HG02938 (cell line): ENCODE results near the gene RHCG.

ENCODE experiments used
- ATAC-seq: cut with Tn5 transposase; IDR thresholded peaks from one replicate; pipeline ENCODE4 v1.9.1; 2021; ENCODE audit warnings: mild to moderate bottlenecking, moderate library complexity; ENCODE audit not compliant: unreplicated experiment

The RHCG gene

DNA sequence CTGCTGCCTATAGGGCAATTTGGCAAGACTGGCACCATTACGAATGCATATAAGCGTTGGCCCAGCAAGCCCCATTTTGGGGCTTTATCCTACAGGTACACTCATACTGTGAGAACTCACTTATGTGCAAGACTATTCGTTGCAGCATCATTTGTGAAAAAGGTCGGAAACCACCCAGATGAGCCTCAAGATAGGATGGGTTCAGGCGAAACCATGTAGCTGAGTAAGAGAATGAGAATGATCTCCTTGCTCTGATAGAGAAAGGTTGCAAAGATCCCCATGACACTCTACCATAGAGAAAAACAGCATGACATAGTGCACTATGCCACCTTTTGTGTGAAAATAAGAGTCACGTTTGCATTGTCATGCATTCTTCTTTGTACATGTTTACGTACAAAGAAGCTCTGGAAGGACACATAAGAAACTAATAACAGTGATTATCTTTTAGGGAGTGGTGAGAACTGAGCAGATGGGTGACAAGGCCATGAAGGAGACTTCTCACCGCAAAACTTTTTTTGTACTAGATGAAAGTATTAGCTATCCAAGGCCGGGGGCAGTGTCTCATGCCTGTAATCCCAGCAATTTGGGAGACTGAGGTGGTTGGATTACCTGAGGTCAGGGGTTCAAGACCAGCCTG lies 50.0 kb downstream of the RHCG start:
- ATAC-seq = no peak

DNA sequence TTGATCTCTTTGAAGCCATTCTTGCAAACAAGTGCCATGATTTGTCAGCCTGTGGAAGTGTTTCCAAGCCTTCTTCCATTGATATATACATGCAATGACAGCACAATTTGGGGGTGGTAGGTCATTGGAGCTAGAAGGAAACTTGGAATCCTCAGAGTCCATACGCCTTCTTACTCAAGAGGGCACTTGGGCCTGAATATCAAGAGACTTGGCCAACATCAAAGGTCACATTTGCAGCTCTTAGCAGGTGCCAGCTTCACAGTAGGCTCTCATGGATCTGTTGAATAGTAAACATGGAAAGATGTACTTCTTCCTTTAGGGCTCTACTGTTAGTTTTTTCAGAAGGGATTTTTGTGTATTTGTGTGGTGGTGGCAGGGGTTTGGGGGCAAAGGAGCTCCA lies 50.9 kb downstream of the RHCG start:
- no peak for ATAC-seq

DNA sequence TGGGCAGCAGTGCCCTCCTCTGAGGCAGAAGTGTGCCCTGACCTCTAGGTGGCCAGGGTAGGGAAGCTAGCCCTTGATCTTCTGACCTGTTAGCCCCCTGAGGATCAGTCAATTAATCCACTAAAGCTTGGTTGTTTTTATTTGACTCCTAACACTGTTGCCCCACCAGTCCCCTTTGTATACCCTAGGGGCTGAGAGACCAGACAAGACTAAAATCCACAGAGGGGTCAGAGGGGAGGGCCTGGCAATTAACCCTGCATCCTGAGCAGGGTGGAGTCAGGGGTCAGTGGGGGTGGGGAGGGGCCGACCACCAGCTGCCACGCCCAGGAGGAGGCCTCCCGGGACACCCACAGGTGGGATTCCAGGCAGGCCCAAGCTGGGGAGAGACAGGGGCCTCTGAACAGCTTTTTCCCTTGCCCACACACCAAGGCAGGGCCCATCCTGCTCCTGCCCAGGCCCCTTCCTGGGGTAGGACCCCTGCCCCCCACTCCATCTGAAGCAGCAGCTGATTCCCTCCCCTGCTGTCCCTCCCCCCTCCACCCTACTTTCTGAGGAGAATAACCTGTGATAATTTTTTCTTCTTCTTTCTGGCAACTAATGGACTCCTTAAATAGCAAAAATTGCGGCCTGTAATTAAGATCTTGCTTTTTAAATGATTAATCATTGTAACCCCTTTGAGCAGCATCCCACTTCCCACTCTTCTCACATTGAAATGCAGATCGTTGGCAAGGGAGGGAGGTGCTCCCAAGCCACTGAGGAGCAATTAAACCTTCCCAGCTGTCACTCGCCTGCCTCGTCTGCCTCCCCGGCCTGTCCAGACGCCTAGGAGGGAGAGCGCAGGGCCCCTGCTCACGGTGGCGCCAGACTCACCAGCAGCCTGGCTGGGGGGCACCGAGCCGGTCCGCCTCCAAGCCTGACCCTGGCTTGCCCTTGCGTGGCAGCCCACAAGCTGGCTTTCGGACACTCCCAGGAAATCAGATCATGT lies 51.9 kb downstream of the RHCG start:
- no peak for ATAC-seq

DNA sequence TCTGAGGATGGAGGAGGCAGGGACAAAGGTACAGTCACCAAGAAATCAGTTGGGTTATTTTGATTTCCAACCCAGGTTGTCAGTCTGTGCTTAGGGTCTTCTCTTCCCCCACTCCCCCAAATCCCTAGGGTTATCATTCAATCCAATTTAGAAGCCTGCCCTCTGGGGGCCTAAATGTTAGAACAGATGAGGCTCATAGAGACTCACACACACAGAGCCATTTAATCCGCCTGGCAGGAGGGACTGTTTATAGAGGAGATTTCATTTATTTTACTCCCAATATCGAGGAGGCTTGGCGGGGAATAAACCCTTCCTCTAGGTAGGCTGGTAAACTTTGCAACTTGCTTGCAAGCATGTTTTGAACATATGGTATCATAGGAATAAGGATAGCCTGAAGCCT lies 52.8 kb downstream of the RHCG start:
- ATAC-seq = no peak

DNA sequence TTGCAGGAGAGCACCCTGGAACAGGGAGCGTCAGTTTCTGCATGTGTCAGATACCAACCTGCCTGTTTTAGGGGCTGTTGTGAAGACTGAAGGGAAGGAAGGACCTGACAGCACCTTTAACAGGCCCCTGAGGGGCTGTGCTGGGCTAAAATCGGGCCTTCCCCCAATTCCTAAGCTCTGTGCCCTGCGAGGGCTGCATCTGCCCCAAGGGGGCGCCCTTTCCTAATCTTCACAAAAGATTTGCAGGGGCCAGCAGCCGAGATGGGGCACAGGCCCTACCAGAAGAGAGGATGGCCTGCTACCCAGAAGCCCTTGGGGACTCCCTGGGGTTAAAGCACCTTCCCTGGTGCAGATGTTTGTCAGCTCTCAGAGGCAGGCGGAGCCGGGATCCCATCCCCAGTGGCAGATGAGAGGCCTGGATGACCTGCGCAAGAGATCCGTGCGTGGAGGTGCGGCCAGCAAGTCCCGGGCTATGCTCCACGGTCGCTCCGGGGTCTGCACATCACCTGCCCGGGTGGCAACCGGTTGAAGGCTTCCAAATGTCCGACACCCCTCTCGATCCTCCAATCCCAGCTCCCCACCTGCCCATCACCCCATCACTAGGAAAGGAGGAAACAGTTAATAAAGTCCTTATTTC lies 53.6 kb downstream of the RHCG start:
- no peak for ATAC-seq

DNA sequence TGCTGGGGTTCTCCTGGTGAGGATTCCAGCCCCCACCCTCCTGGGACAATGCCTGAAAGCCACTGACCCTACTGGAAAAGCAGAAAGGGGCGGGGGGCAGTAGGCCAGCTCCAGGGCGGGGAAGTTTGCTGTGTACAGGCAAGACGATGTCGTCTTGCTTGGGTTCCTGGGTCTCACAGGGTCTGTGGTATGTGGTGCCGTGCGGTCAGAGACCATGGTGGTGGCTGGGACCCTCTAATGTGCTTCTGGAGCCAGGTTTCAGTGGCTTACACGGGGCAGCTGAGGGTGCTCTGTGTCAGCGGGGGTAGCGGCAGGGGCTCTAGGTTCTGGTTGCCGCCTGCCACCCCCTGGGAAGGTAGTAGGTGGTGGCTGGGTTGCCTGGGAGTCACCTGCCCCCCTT lies 54.2 kb downstream of the RHCG start:
- ATAC-seq = no peak

DNA sequence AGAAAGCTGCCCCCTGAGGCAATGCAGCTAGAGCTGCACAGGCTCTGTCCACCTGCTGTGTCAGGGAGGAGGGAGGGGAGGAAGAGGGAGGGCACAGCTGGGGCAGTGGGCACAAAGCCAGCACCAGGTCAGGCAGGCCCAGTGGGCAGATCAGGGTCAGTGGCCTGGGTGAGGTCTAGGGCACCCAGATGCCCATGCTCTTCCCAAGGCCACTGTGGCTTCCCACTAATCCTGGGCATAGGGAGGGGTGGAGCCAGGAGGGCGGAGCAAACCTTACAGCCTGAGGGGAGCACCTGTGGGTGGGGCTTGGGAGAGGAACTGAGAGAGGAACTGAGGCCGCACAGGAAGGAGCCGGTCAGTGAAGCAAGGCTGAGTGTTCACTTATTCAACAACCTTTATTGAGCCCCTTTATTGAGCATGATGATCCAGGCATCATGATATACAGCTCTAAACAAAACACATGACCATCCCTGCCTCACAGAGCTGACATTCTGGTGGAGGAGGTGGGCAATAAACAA lies 55.0 kb downstream of the RHCG start:
- peak; percentile 99 for ATAC-seq

DNA sequence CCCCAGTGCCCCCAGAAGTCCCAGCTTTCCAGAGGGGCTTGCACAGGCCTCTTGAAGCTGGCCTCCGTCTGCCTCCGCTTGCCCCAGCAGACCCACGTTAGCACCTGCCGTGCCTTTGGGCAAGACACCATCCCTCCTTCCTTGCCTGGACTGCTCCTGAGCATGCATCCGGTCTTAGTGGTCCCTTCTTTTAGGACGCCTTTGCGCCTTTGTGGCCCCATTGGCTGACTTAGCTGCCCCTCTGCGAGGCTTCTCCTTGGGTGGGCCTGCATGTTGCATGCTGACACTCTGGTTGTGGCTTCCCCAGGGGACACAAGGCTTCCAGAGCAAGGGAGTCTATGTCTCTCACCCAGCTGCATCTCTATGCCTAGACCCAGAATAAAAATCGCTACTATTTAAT lies 56.6 kb downstream of the RHCG start:
- ATAC-seq = no peak

DNA sequence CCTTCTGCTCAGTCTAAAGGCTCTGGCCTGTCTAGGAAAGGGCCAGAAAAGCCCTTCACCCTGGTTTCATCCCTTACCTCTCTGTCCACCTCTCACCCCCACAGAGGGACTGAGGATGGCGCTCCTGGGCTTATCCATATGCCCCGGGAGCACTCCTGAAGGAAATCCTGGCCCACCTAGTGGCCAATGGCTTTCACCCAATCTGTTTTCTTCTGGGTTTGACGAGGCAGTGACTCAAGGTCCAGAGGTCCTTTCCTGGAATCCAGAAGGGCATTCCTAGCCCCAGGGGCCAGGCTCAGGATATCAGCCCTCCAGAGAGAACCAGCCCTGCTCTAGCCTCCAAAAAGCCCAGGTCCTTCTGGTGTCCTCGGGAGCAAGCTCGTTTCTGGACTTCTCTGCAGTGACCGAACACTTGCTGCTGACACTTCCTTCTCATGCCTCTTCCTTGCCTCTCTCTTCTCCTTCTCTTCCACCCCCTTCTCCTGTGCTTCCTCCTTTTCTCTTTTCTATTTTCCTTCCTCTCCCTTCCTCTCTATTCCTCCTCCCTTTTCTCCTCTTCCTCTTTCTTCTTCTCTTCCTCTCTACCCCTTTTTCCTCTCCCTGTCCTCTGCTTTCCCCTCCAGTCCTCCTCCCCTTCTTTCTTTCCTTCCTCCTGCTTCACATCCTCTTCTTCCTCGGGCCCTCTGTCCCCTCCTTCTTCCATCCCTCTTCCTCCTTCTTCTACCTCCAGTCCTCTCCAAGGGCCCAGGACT lies 59.6 kb downstream of the RHCG start:
- no peak for ATAC-seq

DNA sequence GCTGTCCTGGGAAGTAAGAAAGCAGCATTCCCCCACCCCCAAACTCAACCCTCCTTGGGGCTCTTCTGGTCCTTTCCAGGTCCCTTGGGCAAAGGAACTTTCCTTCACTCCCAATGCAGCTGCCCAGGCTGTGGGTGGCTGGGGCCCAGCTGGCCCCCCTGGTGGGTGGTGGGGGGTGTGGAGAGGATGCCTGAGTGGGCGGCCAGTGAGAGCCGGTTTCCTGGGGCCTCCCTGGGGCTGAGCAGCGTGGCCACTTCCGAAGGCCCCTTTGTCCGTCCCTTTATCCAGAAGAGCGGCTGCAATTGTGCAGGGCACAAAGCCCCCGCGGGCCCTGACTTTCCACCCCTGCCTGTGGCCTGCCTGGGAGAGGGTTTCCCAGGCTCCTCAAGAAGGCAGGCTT lies 61.0 kb downstream of the RHCG start:
- ATAC-seq = no peak

DNA sequence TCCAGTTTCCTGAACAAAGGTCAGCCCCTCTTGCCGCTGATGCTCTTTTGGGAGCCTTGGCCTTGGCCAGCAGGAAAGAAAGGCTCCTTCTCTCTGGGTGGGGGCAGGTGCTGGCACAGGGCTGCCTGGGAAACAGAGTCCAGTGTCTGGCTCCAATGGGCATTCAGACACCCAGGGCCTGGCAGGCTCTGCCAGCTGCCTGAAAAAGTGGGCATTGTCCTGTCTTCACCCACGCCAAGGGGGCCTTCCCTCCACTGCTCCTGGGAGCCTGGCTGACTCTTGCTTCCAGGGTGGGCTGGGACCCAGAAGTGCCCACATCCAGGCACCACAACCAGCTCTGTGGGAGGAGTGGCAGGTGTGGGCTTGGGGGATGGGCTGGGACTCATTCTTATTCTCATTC lies 62.7 kb downstream of the RHCG start:
- no peak for ATAC-seq

DNA sequence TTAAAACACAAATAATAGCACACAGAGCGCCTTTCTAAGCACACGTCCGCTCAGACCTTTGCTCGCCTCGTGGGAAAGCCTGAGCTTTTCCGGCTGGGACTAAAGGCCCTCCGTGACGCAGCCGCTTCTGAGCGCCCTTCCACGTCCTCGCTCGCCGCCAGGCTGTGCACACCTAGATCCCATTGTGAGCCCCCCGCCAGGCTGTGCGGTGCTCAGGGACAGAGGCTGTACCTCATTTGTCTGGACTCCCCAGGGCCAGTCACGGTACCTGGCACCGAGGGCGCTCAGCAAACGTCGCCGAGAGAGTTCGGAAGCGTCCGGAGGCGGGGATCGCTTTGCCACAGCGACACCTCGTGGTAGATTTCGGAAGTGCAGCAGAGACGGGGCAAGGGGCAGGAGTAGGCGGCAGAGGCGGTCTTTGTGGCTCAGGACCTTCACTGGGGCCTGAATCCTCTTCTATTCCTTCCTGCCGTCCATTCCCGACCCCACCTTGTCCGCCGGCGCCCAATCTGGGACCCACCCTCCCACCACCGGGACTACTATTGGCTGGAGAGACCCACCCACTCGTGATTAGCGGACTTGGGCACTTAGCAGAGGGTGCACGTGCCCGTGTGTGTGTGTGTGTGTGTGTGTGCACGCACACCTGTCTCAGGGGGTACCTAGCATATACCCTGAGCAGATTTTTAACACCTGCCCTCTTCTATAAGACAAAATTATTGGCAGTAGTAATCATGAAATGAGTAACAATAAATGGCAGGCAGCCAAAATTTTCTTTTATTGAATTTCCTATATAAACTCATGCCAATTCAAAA lies 65.6 kb downstream of the RHCG start:
- ATAC-seq = peak; percentile 90

DNA sequence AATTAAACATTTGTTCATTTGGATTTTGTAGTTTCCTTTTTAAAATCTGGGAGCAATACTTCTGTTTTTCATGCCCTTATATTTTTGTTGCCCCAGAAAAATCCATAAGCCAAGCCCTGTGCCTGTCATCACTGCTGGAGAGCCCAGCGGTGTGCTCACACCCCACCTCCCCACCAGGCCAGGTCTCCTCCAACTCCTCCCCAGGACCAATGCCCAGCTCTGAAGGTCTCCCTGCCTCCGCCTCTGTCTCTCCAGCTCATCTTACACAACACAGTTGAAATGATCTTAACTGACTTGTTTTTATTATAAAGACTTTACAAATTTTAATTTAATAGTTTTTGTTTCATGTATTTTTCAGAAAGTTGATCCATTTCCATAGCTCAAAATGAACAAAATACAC lies 66.4 kb downstream of the RHCG start:
- no peak for ATAC-seq

DNA sequence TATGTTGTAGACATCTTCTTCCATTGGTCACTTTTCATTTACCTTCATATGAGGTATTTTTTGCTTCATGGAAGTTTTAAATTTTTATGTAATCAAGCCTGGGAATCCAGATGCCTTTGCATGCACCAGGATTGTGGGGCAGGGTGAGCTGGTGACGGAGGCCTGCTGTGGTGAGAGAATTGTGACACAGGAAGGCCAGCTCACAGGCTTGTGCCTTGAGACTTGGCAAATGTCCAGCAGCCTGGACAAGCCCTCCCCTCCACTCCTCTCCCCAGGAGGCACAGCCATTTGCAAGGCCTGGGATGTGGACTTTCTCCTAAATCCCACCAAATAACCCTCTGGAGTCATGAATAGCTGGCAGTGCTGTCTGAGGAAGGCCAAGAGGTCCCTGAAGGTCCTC lies 67.4 kb downstream of the RHCG start:
- ATAC-seq = no peak

DNA sequence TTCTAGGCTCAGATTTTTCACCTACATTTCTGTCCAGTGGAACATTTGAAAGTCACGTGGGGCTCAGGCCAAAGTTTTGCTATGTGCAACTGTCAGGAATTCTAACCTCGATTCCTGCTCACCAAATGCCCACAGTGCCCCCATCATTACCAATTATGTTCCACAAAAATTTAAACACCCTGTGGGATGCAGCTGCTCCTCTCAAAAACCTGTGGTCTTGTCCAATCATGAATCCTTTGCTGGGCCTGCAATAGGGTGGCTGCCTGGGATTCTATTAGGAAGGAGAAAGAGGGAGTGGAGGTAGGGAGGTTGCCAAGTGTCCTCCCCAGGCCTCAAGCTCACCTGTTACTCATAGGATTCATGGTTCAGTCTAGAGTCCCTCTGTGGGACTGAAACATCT lies 68.1 kb downstream of the RHCG start:
- no peak for ATAC-seq

DNA sequence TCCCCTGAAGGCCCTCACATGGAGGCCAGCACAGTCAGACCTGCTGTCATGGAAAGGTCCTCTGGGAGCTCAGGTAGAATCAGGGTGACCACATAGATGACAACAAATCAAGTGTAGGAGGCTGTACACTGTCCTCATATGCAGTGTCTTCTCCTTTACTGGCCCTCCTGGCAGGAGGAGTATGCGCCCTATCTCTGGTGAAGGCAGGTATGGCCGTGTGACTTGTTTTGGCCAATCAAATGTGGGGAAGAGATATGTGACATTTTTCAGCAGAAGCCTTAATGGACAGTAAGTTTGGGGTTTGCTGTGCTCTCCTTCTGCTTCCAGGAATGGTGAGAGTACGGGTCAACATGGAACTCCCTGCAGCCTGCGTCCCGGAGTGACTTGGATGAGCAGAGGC lies 69.9 kb downstream of the RHCG start:
- ATAC-seq = no peak

DNA sequence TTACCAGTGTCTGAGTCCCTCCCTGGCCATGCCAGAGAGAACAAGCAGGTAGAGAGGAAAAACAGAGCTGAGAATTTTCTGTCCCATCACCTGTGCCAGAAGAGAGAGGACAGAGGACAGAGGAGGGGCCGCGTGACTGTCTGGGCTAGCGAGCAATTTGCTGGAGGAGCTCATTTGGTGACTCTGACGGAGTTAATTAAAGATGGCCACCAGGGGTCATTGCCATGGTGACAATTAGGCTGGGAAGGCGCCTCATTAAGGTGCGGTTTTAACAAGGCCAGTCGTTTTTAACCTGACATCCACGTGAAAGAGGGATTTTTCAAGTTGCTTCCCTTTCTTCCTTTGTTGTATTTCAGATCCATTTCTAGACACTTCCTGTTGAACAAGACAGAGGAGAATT lies 72.4 kb downstream of the RHCG start:
- no peak for ATAC-seq
